ENCODE results near the gene OTUB1. TPM values are rescaled to one million over a fixed set of nuclear protein-coding genes. Genes with fewer than 3 reads are reported as not detected.

Gene OTUB1
- total RNA-seq, 1 experiment from 2014 or later = 87.0 TPM

DNA sequence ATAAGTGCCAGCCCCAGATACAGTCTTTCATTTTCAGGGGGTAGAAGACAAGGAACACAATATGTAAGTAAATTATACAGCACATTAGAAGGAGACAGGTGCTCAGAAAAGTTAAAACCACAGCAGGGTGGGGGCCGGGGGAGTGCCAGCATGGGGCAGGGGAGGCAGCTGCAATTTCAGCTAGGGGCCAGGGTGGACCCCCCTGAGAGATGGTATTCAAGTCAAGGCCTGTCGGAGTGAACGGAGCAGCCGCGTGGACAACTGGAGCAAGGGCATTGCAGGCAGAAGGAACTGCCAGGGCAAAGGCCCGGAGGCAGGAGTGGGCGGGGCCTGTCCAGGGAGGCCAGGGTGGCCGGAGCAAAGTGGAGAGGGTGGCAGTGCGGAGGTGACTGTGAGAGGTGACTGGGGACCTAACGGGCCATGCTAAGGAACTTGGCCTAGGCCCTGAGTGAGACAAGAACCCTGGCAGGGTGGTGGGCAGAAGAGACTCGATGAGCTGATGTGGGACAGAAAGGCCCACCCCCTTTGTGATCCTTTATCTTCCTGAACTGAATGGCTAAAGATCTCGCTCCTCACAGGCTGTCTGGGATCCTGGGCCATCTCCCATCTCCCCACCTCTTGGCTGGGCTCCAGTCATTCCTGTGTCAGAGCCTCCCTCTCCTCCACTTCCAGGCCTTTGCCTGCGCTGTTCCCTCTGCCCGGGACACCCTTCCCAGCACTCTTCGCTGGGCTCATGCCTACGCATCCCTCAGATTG lies 27.1 kb downstream of the OTUB1 start:
- H3K9me3 ChIP-seq (ENCODE audit: control insufficient read depth in 1 of 2, insufficient read depth in 1 of 2, low read depth in 1 of 2, low read length in 2 of 2) = peaks cover 0 to 9% of the 10 kb centered on the region in 2 experiments; a peak in 1 of 4 replicates
- H3K79me2 ChIP-seq (ENCODE audit: insufficient read depth, low read length) = no peaks in the 10 kb centered on the region
- H3K36me3 ChIP-seq (ENCODE audit: control insufficient read depth in 1 of 2, insufficient read depth in 2 of 2, low read length in 2 of 2) = no peaks in the 10 kb centered on the region; a peak in 1 of 4 replicates
- CTCF ChIA-PET = no interaction called here
- H3K9ac ChIP-seq (ENCODE audit: low read length) = no peak overlapping the region
- no peak overlapping the region for H3K27ac ChIP-seq (ENCODE audit: low read depth, low read length)
- peaks cover 2% of the 10 kb centered on the region in 2 experiments; a peak in 2 of 4 replicates for H3K4me1 ChIP-seq (ENCODE audit: control insufficient read depth in 1 of 2, insufficient read depth in 2 of 2, low read length in 2 of 2)
- no peaks in the 10 kb centered on the region for H3K9me2 ChIP-seq (ENCODE audit: insufficient read depth)
- ATAC-seq (no peak; the same call in 1 of the 2 replicates), DNase-seq (ENCODE audit: low read depth, low spot score) (no peak)
- no TSS peak for BruUV-seq (replicated peaks)
- no peaks in the 10 kb centered on the region for H4K20me1 ChIP-seq (ENCODE audit: insufficient read depth)
- RAD21 ChIA-PET (ENCODE audit: low non-redundant PET in 1 of 2, low total read pairs in 2 of 2, uncharacterized antibody in 2 of 2, unreplicated experiment in 2 of 2) = no interaction called here
- intact Hi-C loops (cut with micrococcal nuclease) = no loop called here
- no peak overlapping the region for H2AFZ ChIP-seq (ENCODE audit: low read depth, low read length, poor library complexity, severe bottlenecking)
- H3K4me3 ChIP-seq (replicated peaks in 1 of 2; ENCODE audit: low read depth in 1 of 2, low read length in 2 of 2) = no peak overlapping the region
- no peak overlapping the region for H3K4me2 ChIP-seq (ENCODE audit: low read length)
- POLR2A ChIA-PET = no interaction called here
- H3K27me3 ChIP-seq (ENCODE audit: insufficient read depth, low read length) = no peaks in the 10 kb centered on the region
- TF ChIP-seq POLR2AphosphoS5 (IDR thresholded peaks at IDR 0.05; ENCODE audit: low read depth, low read length) (no peak), ELF1 (IDR thresholded peaks at IDR 0.05; ENCODE audit: borderline replicate concordance, low read depth) (no peak), ZFX (IDR thresholded peaks at IDR 0.05) (no peak), SP1 (IDR thresholded peaks at IDR 0.05; ENCODE audit: low read depth) (no peak), FOSL1 (IDR thresholded peaks at IDR 0.05; ENCODE audit: low read depth) (no peak), YY1 (IDR thresholded peaks at IDR 0.05; ENCODE audit: extremely low read depth, insufficient replicate concordance, low read depth, low read length) (no peak), TCF7L2 (IDR thresholded peaks at IDR 0.05; ENCODE audit: borderline replicate concordance, extremely low read depth, insufficient read depth, insufficient read length) (no peak), SRF (IDR thresholded peaks at IDR 0.05; ENCODE audit: low read depth) (no peak), ZNF274 (IDR thresholded peaks at IDR 0.05; ENCODE audit: low read depth, low read length) (no peak), JUND (IDR thresholded peaks at IDR 0.05) (no peak)
- TF ChIP-seq, protein P1, sequence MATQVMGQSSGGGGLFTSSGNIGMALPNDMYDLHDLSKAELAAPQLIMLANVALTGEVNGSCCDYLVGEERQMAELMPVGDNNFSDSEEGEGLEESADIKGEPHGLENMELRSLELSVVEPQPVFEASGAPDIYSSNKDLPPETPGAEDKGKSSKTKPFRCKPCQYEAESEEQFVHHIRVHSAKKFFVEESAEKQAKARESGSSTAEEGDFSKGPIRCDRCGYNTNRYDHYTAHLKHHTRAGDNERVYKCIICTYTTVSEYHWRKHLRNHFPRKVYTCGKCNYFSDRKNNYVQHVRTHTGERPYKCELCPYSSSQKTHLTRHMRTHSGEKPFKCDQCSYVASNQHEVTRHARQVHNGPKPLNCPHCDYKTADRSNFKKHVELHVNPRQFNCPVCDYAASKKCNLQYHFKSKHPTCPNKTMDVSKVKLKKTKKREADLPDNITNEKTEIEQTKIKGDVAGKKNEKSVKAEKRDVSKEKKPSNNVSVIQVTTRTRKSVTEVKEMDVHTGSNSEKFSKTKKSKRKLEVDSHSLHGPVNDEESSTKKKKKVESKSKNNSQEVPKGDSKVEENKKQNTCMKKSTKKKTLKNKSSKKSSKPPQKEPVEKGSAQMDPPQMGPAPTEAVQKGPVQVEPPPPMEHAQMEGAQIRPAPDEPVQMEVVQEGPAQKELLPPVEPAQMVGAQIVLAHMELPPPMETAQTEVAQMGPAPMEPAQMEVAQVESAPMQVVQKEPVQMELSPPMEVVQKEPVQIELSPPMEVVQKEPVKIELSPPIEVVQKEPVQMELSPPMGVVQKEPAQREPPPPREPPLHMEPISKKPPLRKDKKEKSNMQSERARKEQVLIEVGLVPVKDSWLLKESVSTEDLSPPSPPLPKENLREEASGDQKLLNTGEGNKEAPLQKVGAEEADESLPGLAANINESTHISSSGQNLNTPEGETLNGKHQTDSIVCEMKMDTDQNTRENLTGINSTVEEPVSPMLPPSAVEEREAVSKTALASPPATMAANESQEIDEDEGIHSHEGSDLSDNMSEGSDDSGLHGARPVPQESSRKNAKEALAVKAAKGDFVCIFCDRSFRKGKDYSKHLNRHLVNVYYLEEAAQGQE (IDR thresholded peaks at IDR 0.05; ENCODE audit: low read depth) = no peak
- TF ChIP-seq, protein P2, sequence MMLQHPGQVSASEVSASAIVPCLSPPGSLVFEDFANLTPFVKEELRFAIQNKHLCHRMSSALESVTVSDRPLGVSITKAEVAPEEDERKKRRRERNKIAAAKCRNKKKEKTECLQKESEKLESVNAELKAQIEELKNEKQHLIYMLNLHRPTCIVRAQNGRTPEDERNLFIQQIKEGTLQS (IDR thresholded peaks at IDR 0.05) = no peak
- TF ChIP-seq, protein P3, sequence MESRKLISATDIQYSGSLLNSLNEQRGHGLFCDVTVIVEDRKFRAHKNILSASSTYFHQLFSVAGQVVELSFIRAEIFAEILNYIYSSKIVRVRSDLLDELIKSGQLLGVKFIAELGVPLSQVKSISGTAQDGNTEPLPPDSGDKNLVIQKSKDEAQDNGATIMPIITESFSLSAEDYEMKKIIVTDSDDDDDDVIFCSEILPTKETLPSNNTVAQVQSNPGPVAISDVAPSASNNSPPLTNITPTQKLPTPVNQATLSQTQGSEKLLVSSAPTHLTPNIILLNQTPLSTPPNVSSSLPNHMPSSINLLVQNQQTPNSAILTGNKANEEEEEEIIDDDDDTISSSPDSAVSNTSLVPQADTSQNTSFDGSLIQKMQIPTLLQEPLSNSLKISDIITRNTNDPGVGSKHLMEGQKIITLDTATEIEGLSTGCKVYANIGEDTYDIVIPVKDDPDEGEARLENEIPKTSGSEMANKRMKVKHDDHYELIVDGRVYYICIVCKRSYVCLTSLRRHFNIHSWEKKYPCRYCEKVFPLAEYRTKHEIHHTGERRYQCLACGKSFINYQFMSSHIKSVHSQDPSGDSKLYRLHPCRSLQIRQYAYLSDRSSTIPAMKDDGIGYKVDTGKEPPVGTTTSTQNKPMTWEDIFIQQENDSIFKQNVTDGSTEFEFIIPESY (IDR thresholded peaks at IDR 0.05; ENCODE audit: extremely low read depth, insufficient replicate concordance, low read length) = no peak
- TF ChIP-seq, protein P4, sequence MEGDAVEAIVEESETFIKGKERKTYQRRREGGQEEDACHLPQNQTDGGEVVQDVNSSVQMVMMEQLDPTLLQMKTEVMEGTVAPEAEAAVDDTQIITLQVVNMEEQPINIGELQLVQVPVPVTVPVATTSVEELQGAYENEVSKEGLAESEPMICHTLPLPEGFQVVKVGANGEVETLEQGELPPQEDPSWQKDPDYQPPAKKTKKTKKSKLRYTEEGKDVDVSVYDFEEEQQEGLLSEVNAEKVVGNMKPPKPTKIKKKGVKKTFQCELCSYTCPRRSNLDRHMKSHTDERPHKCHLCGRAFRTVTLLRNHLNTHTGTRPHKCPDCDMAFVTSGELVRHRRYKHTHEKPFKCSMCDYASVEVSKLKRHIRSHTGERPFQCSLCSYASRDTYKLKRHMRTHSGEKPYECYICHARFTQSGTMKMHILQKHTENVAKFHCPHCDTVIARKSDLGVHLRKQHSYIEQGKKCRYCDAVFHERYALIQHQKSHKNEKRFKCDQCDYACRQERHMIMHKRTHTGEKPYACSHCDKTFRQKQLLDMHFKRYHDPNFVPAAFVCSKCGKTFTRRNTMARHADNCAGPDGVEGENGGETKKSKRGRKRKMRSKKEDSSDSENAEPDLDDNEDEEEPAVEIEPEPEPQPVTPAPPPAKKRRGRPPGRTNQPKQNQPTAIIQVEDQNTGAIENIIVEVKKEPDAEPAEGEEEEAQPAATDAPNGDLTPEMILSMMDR (IDR thresholded peaks at IDR 0.05 in 2 of 3, conservative IDR thresholded peaks at IDR 0.05 in 1 of 3; ENCODE audit: borderline replicate concordance in 1 of 3, insufficient read depth in 1 of 3, low read depth in 2 of 3, low read length in 2 of 3) = no peak
- TF ChIP-seq, protein P5, sequence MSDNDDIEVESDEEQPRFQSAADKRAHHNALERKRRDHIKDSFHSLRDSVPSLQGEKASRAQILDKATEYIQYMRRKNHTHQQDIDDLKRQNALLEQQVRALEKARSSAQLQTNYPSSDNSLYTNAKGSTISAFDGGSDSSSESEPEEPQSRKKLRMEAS (IDR thresholded peaks at IDR 0.05) = no peak
